LNCAP (cell line): ENCODE results near the gene PLK2.

ENCODE experiments used
- TF ChIP-seq, protein P1 (sequence below): fragments of 450-650 bp; IDR thresholded peaks from 2 replicates; pipeline ENCODE4 v1.5.1; 2017; ENCODE audit warnings: mild to moderate bottlenecking

Gene PLK2

DNA sequence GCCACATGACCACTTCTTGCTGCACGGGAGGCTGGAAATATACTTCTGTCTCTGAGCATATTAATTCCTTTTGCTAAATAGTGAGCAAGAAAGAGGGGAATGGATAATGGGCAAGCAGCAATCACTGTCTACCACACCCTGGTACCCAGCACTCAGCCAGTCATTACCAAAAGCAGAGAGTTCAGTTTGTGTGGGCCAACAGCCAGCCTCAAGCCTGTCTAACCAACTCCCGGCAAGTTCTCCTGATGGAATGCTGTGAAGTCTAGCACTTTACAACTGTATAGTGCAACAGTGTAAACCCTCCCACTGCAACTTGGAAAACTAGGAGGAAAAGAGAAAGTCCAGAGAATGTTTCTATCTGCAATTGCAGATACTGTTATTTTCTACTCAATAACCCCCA lies 47.8 kb downstream of the PLK2 start:
- TF ChIP-seq, protein P1, sequence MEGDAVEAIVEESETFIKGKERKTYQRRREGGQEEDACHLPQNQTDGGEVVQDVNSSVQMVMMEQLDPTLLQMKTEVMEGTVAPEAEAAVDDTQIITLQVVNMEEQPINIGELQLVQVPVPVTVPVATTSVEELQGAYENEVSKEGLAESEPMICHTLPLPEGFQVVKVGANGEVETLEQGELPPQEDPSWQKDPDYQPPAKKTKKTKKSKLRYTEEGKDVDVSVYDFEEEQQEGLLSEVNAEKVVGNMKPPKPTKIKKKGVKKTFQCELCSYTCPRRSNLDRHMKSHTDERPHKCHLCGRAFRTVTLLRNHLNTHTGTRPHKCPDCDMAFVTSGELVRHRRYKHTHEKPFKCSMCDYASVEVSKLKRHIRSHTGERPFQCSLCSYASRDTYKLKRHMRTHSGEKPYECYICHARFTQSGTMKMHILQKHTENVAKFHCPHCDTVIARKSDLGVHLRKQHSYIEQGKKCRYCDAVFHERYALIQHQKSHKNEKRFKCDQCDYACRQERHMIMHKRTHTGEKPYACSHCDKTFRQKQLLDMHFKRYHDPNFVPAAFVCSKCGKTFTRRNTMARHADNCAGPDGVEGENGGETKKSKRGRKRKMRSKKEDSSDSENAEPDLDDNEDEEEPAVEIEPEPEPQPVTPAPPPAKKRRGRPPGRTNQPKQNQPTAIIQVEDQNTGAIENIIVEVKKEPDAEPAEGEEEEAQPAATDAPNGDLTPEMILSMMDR = no peak

DNA sequence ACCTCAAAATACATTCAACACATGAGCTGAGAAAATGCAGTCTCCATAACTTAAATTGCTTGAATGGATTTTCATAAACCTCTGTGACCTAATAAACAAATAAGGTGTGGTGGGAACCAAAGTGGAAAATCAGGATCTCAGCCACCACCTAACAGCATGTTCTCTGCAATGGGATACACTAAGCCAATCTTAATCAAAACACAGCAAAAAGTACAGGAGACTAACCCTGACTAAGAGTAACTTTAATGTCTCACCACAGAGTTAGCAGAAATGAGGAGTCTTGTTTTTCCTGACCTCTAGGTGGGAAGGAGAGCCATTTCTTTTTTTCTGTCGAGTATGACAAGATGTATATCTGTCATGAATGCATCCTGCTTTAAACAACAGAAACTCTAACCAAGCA lies 48.5 kb downstream of the PLK2 start:
- TF ChIP-seq, protein P1 = no peak

DNA sequence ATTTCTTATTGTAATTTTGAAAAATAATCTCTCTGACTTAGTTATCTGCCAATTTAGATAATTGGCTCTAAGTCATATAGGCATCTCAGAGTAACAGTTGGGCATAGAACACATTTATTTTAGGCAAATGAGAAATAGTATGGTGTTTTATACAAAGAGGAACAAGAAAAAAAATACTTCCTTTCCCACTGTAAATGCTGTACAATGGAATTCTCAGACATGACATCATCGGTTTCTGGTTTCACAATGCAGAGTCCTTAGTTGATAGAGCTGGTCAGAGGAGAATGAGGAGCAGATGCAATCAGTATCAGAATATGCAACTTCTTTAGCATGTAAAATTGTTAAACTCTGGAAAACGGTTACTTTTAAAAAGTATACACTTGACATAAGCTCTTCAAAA lies 49.4 kb downstream of the PLK2 start:
- TF ChIP-seq, protein P1 = no peak

DNA sequence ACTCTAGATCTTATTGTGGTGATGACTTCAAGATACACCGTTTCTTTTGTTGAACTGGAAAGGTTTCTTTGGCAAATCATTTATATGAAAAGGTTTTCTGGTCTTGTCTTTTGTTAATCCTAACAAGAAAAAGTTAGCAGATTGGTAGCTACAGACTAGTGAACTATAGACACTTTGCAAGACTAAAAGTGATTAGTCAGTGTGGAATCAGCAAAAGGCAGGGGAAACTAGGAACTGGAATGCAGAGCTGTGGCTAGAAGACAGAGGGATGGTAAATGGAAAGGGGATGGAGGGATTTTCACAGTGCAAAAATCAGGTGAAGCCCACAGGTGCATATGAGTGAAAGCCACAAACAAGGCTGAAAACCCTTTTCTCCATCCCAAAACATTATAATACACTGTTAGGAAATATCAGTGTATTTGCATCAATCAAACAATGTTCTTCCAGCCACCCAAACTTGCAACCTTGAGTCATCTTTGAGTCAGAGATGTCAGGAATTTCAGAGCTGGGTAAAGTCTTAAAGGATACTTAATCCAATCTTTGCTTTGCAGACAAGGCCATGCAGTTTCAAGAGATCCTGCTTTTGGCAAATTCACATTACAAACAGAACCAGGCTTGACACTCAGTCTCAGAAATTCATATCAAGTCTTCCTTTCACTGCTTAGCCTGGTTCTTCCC lies 52.7 kb downstream of the PLK2 start:
- TF ChIP-seq, protein P1 = no peak

DNA sequence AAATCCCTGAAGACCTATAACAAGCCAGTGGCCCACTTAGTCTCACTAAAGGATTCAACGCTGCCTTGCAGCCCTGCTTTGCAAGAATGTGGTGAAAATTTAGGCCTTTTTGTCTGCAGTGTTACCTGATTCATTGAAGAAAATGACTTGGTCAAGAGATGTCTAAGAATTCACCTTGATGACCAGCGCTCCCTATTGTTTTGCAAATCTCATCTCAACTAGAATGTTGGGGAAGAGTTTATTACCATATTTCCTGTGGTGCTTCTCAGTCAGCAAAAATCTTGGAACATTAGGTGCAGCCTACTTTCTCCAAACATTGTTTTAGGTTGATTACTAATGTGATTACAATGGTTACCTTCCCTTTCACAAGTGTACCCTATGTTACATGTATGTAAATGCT lies 53.5 kb downstream of the PLK2 start:
- TF ChIP-seq, protein P1 = no peak

DNA sequence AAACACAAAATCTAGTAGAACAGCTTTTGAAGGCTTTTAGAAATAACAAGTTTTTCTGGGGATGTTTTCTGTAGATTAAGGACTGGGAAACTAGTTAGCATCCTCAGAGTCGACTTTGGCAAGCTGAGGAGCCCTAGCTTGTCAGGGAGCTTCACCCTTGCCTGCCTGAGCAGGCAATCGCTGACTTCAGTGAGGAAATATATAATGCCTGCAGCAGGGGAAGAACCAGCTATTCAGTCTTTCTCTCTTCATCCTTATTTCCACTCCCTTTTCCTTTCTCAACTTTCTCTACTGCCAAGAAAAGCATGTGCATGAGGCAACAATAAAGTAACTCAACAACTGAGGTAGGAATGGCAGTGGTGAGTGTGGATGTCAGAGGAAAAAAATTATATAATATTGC lies 54.7 kb downstream of the PLK2 start:
- TF ChIP-seq, protein P1 = no peak

DNA sequence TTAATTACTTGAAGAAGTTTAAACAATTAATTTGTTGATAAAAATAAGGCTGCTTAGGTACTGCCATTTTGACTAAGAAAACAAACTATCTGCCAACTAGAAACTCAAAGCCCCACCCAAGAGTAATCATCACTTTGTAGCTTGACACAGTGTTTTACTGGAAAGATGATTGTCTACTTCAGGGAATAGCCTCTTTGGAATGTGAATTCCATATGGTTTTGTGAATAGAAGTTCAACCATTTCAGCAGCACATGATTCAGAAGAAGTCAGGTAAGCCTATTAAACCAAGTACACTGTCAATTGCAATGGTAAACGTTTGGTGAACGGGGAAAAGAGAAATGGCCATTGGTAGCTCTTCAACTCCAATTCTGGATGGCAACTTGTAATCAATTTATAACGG lies 55.2 kb downstream of the PLK2 start:
- TF ChIP-seq, protein P1 = no peak
